ENCODE data around the gene NCDN.

GRCh38 chr1:35532497-35533223, 24.9 kb upstream of the NCDN start:
- TF ChIP-seq POLR2A (IDR thresholded peaks at IDR 0.05; ENCODE audit: low read length) (no peak), GATA1 (IDR thresholded peaks at IDR 0.05; ENCODE audit: low read depth, low read length) (no peak)

All from erythroblast (primary cell).